Measurements from ENCODE around the gene ZNF75A.

ZNF75A gene

DNA sequence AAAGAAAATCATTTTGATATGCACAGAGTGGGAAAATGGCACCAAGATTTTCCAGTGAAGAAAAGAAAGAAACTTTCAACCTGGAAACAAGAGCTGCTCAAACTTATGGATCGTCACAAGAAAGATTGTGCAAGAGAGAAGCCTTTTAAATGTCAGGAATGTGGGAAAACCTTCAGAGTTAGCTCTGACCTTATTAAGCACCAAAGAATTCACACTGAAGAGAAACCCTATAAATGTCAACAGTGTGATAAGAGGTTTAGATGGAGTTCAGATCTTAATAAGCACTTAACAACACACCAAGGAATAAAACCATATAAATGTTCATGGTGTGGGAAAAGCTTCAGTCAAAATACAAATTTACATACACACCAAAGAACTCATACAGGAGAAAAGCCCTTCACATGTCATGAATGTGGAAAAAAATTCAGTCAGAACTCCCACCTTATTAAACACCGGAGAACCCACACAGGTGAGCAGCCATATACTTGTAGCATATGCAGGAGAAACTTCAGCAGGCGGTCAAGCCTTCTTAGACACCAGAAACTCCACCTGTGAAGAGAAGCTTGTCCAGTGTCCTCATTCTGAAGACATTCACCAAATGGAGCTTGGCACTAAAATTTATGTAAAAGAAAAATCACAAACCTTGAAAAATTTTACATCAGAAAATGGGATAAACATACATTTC lies 12.2 kb downstream of the ZNF75A start:
- Histone ChIP-seq H3F3A (ENCODE audit: control insufficient read depth, insufficient read depth) (no peaks in the 10 kb centered on the region), H4K20me1 (ENCODE audit: control insufficient read depth, insufficient read depth, low read depth, low read length) (no peaks in the 10 kb centered on the region), H3K4me1 (ENCODE audit: control insufficient read depth, low read length) (no peaks in the 10 kb centered on the region), H3K9me3 (ENCODE audit: control insufficient read depth, insufficient read depth, low read length) (peaks cover 57% of the 10 kb centered on the region), H3K9me2 (replicated peaks; ENCODE audit: control insufficient read depth, low read length) (no peaks in the 10 kb centered on the region), H3K27me3 (ENCODE audit: control insufficient read depth, low read length) (no peaks in the 10 kb centered on the region), H3K36me3 (ENCODE audit: control insufficient read depth, low read length) (peaks cover 56% of the 10 kb centered on the region), H3K27ac (ENCODE audit: low read depth, low read length) (no peak overlapping the region), H3K79me2 (ENCODE audit: control insufficient read depth, low read length) (no peaks in the 10 kb centered on the region), H3K4me3 (ENCODE audit: low read length) (no peak overlapping the region), H3K4me2 (ENCODE audit: low read length) (no peak overlapping the region)
- TF ChIP-seq, protein P1, sequence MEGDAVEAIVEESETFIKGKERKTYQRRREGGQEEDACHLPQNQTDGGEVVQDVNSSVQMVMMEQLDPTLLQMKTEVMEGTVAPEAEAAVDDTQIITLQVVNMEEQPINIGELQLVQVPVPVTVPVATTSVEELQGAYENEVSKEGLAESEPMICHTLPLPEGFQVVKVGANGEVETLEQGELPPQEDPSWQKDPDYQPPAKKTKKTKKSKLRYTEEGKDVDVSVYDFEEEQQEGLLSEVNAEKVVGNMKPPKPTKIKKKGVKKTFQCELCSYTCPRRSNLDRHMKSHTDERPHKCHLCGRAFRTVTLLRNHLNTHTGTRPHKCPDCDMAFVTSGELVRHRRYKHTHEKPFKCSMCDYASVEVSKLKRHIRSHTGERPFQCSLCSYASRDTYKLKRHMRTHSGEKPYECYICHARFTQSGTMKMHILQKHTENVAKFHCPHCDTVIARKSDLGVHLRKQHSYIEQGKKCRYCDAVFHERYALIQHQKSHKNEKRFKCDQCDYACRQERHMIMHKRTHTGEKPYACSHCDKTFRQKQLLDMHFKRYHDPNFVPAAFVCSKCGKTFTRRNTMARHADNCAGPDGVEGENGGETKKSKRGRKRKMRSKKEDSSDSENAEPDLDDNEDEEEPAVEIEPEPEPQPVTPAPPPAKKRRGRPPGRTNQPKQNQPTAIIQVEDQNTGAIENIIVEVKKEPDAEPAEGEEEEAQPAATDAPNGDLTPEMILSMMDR (IDR thresholded peaks at IDR 0.05; ENCODE audit: low read depth, low read length, poor library complexity, severe bottlenecking): no peak
- TF ChIP-seq EZH2phosphoT487 (IDR thresholded peaks at IDR 0.05; ENCODE audit: borderline replicate concordance, low read length): no peak

DNA sequence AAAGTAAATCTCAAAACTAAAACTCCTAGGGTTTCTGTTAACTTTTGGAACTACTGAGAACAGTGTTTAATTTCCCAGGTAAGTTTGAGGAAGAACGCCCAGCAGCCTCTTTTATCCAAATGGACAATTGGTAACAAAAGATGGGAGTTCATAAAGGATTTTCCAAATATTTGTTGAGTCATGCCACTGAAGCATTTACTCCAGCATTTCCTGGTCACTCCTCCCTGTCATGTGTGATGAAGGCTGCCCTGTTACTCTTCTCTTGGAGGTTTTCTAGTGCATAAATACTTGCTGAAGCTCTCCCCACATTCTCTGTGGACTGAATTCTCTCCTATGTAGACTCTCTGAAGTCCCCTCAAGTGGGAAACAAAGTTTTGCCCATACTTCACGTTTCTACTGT lies 16.5 kb downstream of the ZNF75A start:
- no peak overlapping the region for H3K4me3 ChIP-seq (ENCODE audit: low read length)
- no peak overlapping the region for H3K27ac ChIP-seq (ENCODE audit: low read depth, low read length)
- no peaks in the 10 kb centered on the region for H3K79me2 ChIP-seq (ENCODE audit: control insufficient read depth, low read length)
- H3F3A ChIP-seq (ENCODE audit: control insufficient read depth, insufficient read depth): no peaks in the 10 kb centered on the region
- TF ChIP-seq, protein P1 (IDR thresholded peaks at IDR 0.05; ENCODE audit: low read depth, low read length, poor library complexity, severe bottlenecking): no peak
- no peak for TF ChIP-seq EZH2phosphoT487 (IDR thresholded peaks at IDR 0.05; ENCODE audit: borderline replicate concordance, low read length)
- H3K4me2 ChIP-seq (ENCODE audit: low read length): no peak overlapping the region
- no peaks in the 10 kb centered on the region for H3K4me1 ChIP-seq (ENCODE audit: control insufficient read depth, low read length)
- H3K9me3 ChIP-seq (ENCODE audit: control insufficient read depth, insufficient read depth, low read length): peaks cover 31% of the 10 kb centered on the region
- no peaks in the 10 kb centered on the region for H4K20me1 ChIP-seq (ENCODE audit: control insufficient read depth, insufficient read depth, low read depth, low read length)
- no peaks in the 10 kb centered on the region for H3K27me3 ChIP-seq (ENCODE audit: control insufficient read depth, low read length)
- H3K9me2 ChIP-seq (replicated peaks; ENCODE audit: control insufficient read depth, low read length): no peaks in the 10 kb centered on the region
- peaks cover 19% of the 10 kb centered on the region for H3K36me3 ChIP-seq (ENCODE audit: control insufficient read depth, low read length)

DNA sequence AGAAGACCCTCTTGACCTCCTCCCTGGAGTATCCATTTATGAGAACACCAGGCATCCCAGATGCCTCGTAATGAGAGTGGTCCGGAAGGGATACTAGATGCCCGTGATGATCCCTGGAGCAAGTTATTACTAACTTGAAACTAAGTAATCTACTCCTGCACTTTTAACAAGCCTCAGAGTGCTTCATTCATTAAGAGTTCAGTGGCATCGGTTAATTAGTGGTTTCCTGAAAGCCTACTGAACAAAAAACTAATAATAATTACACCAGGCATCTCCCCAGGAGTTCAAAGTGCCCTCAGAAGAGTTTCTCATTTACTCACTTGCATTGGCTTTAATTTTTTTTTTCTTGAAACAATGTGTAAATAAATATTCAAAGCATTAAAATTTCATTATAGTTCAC lies 22.2 kb downstream of the ZNF75A start:
- no peaks in the 10 kb centered on the region for H3K79me2 ChIP-seq (ENCODE audit: control insufficient read depth, low read length)
- H3K36me3 ChIP-seq (ENCODE audit: control insufficient read depth, low read length): no peaks in the 10 kb centered on the region
- H3K4me3 ChIP-seq (ENCODE audit: low read length): no peak overlapping the region
- no peaks in the 10 kb centered on the region for H4K20me1 ChIP-seq (ENCODE audit: control insufficient read depth, insufficient read depth, low read depth, low read length)
- no peaks in the 10 kb centered on the region for H3K9me3 ChIP-seq (ENCODE audit: control insufficient read depth, insufficient read depth, low read length)
- H3F3A ChIP-seq (ENCODE audit: control insufficient read depth, insufficient read depth): no peaks in the 10 kb centered on the region
- H3K27ac ChIP-seq (ENCODE audit: low read depth, low read length): no peak overlapping the region
- H3K4me2 ChIP-seq (ENCODE audit: low read length): no peak overlapping the region
- H3K9me2 ChIP-seq (replicated peaks; ENCODE audit: control insufficient read depth, low read length): no peaks in the 10 kb centered on the region
- H3K27me3 ChIP-seq (ENCODE audit: control insufficient read depth, low read length): no peaks in the 10 kb centered on the region
- H3K4me1 ChIP-seq (ENCODE audit: control insufficient read depth, low read length): no peaks in the 10 kb centered on the region
- TF ChIP-seq, protein P1 (IDR thresholded peaks at IDR 0.05; ENCODE audit: low read depth, low read length, poor library complexity, severe bottlenecking): no peak
- TF ChIP-seq EZH2phosphoT487 (IDR thresholded peaks at IDR 0.05; ENCODE audit: borderline replicate concordance, low read length): no peak
